HG03575 (cell line): ENCODE data around the gene MACROD2.
"Not testable (repeated sequence)": the region's sequence is repeated elsewhere in the genome, so short reads cannot be mapped to it uniquely, and the experiment has no call there.

Source experiments
- ATAC-seq: cut with Tn5 transposase; IDR thresholded peaks from one replicate; pipeline ENCODE4 v1.9.1; 2021; ENCODE audit not compliant: unreplicated experiment, insufficient number of reproducible peaks, low FRiP score; ENCODE audit errors: extremely low read depth

MACROD2 gene

GRCh38 chr20:14148042-14148441 lies 152.7 kb downstream of the MACROD2 start:
- ATAC-seq = no peak

- ATAC-seq = no peak
Observed at GRCh38 chr20:14155361-14155760, 160.0 kb downstream of the MACROD2 start.

DNA sequence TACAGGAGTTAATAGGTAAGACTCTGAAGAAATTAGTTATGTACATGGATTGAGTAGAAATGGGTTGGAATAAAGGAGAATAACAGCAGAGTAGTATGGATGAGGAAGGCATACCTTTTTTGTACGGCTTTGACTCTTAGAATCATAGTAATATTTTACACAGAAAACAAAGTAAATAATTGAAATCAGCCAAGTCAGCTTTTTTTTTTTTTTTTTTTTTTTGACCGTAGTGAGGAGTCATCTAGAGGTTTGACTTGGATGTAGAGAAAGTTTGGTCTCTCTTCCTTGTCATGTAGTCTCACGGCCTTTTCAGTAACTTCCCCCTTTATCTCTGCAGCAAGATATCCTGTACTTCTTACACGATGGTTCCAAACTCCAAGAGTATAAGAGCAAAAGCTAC lies 183.2 kb downstream of the MACROD2 start:
- ATAC-seq = no peak

DNA sequence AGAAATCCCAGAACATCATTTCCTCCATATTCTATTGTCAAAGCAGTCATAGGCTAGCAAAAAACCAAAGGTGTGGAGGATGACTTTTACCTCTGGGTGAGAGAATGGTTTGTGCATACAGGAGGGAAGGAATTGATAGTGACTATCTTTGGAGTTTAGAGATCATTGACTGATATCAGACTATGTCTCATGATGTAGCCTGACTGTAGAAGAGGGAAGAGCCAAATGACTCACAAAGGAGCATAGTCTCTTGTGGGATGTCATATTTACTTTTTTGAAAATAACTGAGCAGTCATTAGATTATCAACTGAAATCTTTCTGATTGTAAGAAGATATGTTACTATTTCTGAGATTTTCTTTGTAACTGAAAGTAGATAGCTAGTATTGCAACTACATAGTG lies 183.6 kb downstream of the MACROD2 start:
- ATAC-seq = no peak

- no peak for ATAC-seq
Observed at GRCh38 chr20:14189794-14190402, 194.6 kb downstream of the MACROD2 start.

DNA sequence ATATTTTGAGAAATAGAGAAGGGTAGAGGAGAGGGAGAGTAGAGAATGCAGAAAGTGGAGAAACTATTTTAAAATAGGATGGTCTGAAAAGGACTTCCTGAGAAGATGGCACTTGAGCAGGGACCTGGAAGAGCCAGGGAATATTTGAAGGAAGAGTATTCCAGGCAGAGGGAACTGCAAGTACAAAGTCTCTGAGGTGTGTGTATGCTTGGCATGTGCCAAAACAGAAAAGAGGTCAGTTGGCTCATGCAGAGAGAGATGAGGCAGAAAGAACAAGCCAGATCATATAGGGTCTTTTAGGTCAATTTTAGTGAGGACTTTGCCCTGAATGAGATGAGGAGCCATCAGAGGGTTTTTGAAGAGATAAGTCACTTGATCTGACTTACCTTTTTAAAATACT lies 196.2 kb downstream of the MACROD2 start:
- no peak for ATAC-seq

GRCh38 chr20:14193443-14193842 lies 198.1 kb downstream of the MACROD2 start:
- no peak for ATAC-seq

- no peak for ATAC-seq
Observed at GRCh38 chr20:14193885-14194284, 198.6 kb downstream of the MACROD2 start.

GRCh38 chr20:14197097-14197496 lies 201.8 kb downstream of the MACROD2 start:
- no peak for ATAC-seq

- ATAC-seq = no peak
Observed at GRCh38 chr20:14198416-14198815, 203.1 kb downstream of the MACROD2 start.

GRCh38 chr20:14199111-14199510 lies 203.8 kb downstream of the MACROD2 start:
- ATAC-seq = no peak

- no peak for ATAC-seq
Observed at GRCh38 chr20:14203657-14204056, 208.3 kb downstream of the MACROD2 start.

GRCh38 chr20:14207591-14207990 lies 212.3 kb downstream of the MACROD2 start:
- no peak for ATAC-seq

- ATAC-seq = no peak
Observed at GRCh38 chr20:14208956-14209355, 213.6 kb downstream of the MACROD2 start.

DNA sequence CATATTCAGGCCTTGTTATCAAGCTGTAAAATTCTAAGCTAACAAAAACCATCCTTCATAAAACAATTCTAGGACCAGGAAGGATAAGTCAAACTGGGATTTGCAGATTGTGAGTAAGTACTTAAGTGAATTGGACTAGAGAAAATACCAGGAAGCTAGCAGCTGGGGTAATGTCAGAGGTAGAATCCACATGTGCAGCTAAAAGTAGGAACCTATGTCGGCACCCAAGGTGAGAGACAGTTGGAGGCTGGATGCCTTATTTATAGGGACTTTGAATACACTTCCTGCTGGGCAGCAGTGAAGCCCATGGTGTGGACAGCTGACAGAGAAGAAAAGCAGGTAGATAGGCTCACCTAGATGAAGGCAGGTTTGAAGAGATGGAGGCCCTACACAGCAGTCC lies 214.8 kb downstream of the MACROD2 start:
- no peak for ATAC-seq

DNA sequence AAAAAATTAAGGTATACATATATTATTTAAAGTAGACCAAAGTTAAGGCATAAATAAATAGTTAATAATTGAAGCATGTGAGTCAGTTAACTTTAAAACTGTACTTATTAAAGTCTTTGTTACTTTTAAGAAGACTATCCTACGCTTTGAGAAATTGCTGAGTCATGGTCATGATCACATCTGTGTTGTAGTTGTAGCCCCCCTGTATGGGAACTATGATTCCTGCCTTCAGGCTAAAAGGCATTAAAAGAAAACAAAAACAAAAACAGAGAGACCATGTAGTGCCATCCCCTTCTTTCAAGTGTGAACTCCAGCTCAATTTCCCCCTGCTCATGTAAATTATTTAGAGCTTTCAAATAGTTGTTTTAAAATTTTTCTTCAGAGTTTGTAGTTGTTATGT lies 218.7 kb downstream of the MACROD2 start:
- no peak for ATAC-seq

DNA sequence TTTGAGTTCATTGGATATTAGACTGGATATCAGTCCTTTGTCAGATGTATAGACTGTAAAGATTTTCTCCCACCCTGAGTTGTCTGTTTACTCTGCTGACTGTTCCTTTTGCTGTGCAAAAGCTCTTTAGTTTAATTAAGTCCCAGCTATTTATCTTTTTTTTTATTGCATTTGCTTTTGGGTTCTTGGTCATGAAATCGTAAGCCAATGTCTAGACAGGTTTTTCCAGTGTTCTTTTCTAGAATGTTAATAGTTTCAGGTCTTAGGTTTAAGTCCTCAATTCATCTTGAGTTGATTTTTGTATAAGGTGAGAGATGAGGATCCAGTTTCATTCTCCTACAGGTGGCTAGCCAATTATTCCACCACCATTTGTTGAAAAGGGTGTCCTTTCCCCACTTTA lies 220.6 kb downstream of the MACROD2 start:
- not testable (repeated sequence) for ATAC-seq

DNA sequence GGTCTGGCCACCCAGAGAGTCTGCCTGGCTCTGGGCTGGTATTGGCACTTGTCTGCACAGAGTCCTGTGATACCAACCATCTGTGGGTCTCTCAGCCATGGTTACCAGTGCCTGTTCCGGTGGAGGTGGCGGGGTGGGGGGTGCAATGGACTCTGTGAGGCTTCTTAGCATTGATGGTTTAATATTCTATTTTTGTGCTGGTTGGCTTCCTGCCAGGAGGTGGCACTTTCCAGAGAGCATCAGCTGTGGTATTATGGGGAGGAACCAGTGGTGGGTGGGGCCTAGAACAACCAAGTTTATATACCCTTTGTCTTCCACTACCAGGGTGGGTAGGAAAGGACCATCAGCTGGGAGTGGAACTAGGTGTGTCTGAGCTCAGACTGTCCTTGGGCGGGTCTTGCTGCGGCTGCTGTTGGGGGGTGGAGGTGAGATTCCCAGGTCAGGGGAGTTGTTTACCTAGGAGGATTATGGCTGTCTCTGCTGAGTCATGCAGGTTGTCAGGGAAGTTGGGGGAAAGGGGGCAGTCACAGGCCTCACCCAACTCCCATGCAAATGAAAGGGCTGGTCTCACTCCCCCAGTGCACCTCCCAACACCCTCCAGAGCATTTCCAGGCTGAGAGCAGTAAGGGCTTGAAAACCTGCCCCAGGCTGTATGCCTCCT lies 224.6 kb downstream of the MACROD2 start:
- ATAC-seq = no peak

DNA sequence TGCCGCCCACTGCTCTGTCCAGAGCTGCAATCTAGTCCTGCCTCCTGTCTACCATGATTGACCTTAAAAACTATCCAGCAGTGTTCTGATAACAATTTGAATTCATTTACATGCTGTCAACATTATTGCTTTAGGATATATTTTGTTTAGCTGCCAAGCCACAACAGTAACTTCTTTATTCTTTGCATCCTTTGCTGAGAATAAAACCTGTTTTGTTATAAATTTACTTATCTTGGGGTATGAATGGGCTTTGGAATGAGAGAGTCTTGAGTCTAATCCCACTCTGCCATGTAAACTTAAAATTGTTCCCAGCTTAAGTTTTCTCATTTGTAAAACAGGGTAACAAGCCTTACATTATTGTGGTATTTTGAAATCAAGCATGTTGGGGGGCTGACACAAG lies 225.7 kb downstream of the MACROD2 start:
- no peak for ATAC-seq

GRCh38 chr20:14223806-14224205 lies 228.5 kb downstream of the MACROD2 start:
- ATAC-seq = no peak
